ENCODE data around the gene TRMT61A. TPM values are rescaled to one million over a fixed set of nuclear protein-coding genes. Genes with fewer than 3 reads are reported as not detected.
"Not testable (repeated sequence)": the region's sequence is repeated elsewhere in the genome, so short reads cannot be mapped to it uniquely, and the experiment has no call there.

Gene TRMT61A
- total RNA-seq, 1 experiment from 2014 or later = 15.5 TPM

DNA sequence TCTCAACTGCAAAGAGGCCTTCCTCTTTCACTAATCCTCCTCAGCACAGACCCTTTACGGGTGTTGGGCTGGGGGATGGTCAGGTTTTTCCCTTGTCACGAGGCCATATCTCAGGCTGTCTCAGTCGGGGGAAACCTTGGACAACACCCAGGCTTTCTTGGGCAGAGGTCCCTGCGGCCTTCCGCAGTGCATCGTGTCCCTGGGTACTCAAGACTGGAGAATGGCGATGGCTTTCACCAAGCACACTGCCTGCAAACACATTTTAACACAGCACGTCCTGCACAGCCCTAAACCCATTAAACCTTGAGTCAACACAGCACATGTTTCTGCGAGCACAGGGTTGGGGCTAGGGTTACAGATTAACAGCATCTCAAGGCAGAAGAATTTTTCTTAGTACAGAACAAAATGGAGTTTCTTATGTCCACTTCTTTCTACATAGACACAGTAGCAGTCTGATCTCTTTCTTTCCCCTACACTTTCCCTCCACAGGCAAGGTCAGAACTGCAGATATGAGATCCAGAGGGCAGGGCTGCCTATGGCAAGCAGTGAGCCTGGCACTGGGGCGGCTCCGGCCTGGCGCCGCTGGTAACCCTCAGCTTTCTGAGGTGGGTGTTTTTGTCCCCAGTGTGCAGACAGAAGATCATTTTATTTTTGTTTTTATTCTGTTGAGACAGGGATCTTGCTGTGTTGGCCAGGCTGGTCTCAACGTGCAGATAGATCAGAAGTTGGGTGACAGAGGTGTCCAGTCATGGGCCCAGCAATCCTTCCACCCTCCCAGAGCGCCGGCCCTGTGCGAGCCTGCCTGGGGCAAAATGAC lies 3.4 kb upstream of the TRMT61A start:
- TF ChIP-seq ZNF121 (CRISPR knock-in tag; IDR thresholded peaks at IDR 0.05) = 0 out of 2 replicates have a peak, but pooled peaks have one; percentile 21
- TF ChIP-seq GABPB1 (CRISPR knock-in tag; IDR thresholded peaks at IDR 0.05) = 0 out of 2 replicates have a peak, but pooled peaks have one; percentile 30
- H3K27ac Mint-ChIP-seq; CTCF ChIA-PET; H3K36me3 Mint-ChIP-seq; DNase-seq (ENCODE audit: low spot score); H3K9me3 Mint-ChIP-seq; H3K4me3 Mint-ChIP-seq; ATAC-seq; POLR2A ChIA-PET: not testable (repeated sequence)
- H3K4me1 Mint-ChIP-seq = peaks cover 19% of the 10 kb centered on the region
- H3K27me3 Mint-ChIP-seq (ENCODE audit: low read depth) = peaks cover 27% of the 10 kb centered on the region

DNA sequence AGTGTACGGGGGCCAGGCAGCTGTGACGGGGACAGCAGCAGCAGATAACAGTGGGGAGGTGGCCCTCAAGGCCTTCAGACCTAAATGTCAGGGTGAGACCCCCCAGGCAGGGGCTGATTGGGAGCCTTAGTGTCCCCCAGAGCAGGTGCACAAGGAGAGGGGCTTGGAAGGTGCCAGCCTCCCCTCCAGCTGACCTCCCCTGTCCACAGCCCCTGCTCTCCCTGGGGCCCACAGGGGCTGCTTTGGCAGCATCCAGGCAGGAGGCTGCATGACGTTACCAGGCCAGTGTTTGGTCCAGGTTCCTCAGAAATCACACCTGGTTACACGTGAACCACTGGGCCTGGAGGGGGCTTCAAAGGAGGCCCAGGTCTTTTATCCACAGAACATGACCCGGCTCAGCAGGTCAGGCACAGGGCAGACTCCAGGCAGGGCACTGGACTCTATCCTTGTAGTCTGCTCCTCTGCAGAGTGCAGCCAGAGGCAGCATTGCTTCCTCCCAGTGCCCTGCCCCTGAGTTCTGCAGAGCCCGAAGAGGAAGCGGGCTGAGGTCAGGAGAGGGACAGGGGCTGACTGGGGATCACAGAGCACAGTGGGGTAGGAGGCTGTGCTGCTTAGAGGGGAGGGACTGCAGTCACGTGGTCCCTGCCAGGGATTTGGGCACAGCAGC lies 2.6 kb upstream of the TRMT61A start:
- H3K4me3 Mint-ChIP-seq = no peak overlapping the region
- H3K27me3 Mint-ChIP-seq (ENCODE audit: low read depth) = peaks cover 27% of the 10 kb centered on the region
- CTCF ChIA-PET = no interaction called here
- H3K4me1 Mint-ChIP-seq = peaks cover 19% of the 10 kb centered on the region
- TF ChIP-seq, protein P1, sequence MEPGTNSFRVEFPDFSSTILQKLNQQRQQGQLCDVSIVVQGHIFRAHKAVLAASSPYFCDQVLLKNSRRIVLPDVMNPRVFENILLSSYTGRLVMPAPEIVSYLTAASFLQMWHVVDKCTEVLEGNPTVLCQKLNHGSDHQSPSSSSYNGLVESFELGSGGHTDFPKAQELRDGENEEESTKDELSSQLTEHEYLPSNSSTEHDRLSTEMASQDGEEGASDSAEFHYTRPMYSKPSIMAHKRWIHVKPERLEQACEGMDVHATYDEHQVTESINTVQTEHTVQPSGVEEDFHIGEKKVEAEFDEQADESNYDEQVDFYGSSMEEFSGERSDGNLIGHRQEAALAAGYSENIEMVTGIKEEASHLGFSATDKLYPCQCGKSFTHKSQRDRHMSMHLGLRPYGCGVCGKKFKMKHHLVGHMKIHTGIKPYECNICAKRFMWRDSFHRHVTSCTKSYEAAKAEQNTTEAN (CRISPR knock-in tag; IDR thresholded peaks at IDR 0.05) = no peak
- TF ChIP-seq, protein P2, sequence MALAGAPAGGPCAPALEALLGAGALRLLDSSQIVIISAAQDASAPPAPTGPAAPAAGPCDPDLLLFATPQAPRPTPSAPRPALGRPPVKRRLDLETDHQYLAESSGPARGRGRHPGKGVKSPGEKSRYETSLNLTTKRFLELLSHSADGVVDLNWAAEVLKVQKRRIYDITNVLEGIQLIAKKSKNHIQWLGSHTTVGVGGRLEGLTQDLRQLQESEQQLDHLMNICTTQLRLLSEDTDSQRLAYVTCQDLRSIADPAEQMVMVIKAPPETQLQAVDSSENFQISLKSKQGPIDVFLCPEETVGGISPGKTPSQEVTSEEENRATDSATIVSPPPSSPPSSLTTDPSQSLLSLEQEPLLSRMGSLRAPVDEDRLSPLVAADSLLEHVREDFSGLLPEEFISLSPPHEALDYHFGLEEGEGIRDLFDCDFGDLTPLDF (CRISPR knock-in tag; IDR thresholded peaks at IDR 0.05) = no peak
- TF ChIP-seq SMAD4 (CRISPR knock-in tag; IDR thresholded peaks at IDR 0.05) (no peak), HMGA2 (CRISPR knock-in tag; IDR thresholded peaks at IDR 0.05) (no peak), RORB (CRISPR knock-in tag; IDR thresholded peaks at IDR 0.05) (no peak), IRF2 (CRISPR knock-in tag; IDR thresholded peaks at IDR 0.05; ENCODE audit: borderline replicate concordance, low read depth) (no peak), NFATC4 (CRISPR knock-in tag; IDR thresholded peaks at IDR 0.05) (no peak), ZNF219 (CRISPR knock-in tag; IDR thresholded peaks at IDR 0.05; ENCODE audit: borderline replicate concordance) (no peak)
- TF ChIP-seq, protein P3, sequence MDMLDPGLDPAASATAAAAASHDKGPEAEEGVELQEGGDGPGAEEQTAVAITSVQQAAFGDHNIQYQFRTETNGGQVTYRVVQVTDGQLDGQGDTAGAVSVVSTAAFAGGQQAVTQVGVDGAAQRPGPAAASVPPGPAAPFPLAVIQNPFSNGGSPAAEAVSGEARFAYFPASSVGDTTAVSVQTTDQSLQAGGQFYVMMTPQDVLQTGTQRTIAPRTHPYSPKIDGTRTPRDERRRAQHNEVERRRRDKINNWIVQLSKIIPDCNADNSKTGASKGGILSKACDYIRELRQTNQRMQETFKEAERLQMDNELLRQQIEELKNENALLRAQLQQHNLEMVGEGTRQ (CRISPR knock-in tag; IDR thresholded peaks at IDR 0.05) = no peak
- no peak for ATAC-seq
- no peak for DNase-seq (ENCODE audit: low spot score)
- POLR2A ChIA-PET = no interaction called here
- no peaks in the 10 kb centered on the region for H3K9me3 Mint-ChIP-seq
- no peaks in the 10 kb centered on the region for H3K36me3 Mint-ChIP-seq
- H3K27ac Mint-ChIP-seq = no peak overlapping the region

DNA sequence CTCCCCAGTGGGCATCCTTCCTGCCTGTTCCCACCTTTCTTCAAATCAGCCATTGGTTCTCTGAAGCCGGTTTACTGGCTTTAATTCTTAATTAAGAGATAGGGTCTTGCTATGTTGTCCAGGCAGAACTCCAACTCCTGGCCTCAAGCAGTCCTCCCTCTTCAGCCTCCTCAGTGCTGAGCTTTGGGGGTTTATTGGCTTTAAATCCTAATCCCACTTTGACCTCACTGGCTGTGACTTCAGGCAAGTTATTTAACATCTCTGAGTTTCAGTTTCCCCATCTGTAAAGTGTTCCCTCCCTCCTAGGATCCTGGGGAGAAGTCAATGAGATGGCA lies 2.1 kb upstream of the TRMT61A start:
- H3K36me3 Mint-ChIP-seq = no peaks in the 10 kb centered on the region
- H3K9me3 Mint-ChIP-seq = no peaks in the 10 kb centered on the region
- ATAC-seq (no peak), DNase-seq (ENCODE audit: low spot score) (no peak)
- peaks cover 27% of the 10 kb centered on the region for H3K27me3 Mint-ChIP-seq (ENCODE audit: low read depth)
- ChIA-PET POLR2A (no interaction called here), CTCF (interaction anchor here (4.9 to 5.8 kb wide), 2 partner anchors 8 to 15 kb away, joined by 27 to 46 read pairs; no protein-coding TSS in a partner anchor)
- H3K27ac Mint-ChIP-seq = no peak overlapping the region
- H3K4me1 Mint-ChIP-seq = peaks cover 19% of the 10 kb centered on the region
- TF ChIP-seq, protein P4, sequence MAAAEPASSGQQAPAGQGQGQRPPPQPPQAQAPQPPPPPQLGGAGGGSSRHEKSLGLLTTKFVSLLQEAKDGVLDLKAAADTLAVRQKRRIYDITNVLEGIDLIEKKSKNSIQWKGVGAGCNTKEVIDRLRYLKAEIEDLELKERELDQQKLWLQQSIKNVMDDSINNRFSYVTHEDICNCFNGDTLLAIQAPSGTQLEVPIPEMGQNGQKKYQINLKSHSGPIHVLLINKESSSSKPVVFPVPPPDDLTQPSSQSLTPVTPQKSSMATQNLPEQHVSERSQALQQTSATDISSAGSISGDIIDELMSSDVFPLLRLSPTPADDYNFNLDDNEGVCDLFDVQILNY (CRISPR knock-in tag; IDR thresholded peaks at IDR 0.05) = no peak
- TF ChIP-seq ZNF121 (CRISPR knock-in tag; IDR thresholded peaks at IDR 0.05) = peak; percentile 27; the same call in 1 of the 2 replicates
- no peak overlapping the region for H3K4me3 Mint-ChIP-seq
